Endothelial cell of umbilical vein (primary cell): Measurements from ENCODE around the gene TOMM6. TPM values are rescaled to one million over a fixed set of nuclear protein-coding genes. Genes with fewer than 3 reads are reported as not detected.

Experiments used
- BruUV-seq: library from RNA; stranded (reverse); fragments of 400-500 nt; replicated peaks from 2 replicates; lab custom pipeline; 2021; lab: Mats Ljungman, UMichigan
- CTCF ChIA-PET: fragments of 300-600, 350-600 bp; sonication (Branson Sonifier 250); formaldehyde crosslinking; loops from one replicate; lab custom pipeline; 2021; ENCODE audit warnings: antibody characterized with exemption, inconsistent platforms; lab: Charles Lee
- POLR2A ChIA-PET: fragments of 300-600, 350-600 bp; sonication (Branson Sonifier 250); formaldehyde crosslinking; loops from one replicate; lab custom pipeline; 2021; ENCODE audit warnings: antibody characterized with exemption, inconsistent platforms; lab: Charles Lee
- DNase-seq: peaks from one replicate; pipeline ENCODE4 v3.0.0-alpha.2; 2011; ENCODE audit warnings: low read depth, low spot score
- FAIRE-seq: peaks from 2 replicates; lab custom pipeline; 2011; peaks lifted over from hg19 to GRCh38; lab: Jason Lieb, UNC
- H2AFZ ChIP-seq: 2 replicates; pipeline ENCODE4 v1.6.0; 2012; ENCODE audit warnings: low read depth, low read length, control low read depth, inconsistent platforms
- H3K27ac ChIP-seq: 2 replicates; pipeline ENCODE4 v1.5.1; 2011; ENCODE audit warnings: low read depth, mild to moderate bottlenecking, control low read depth, low read length, moderate library complexity; ENCODE audit not compliant: insufficient read depth
- H3K27me3 ChIP-seq, 2 experiments: 2 replicates each; pipeline versions ENCODE4 v1.6.0 to v1.6.1; 2011; ENCODE audit warnings: low read length in 2 of 2, mixed read lengths in 1 of 2; ENCODE audit not compliant: control insufficient read depth in 2 of 2, insufficient read depth in 2 of 2
- H3K36me3 ChIP-seq, 2 experiments: 2 replicates in 1 of 2; 3 replicates in 1 of 2; pipeline ENCODE4 v1.5.1; 2011; ENCODE audit warnings: low read length in 2 of 2, mild to moderate bottlenecking in 1 of 2, moderate library complexity in 1 of 2; ENCODE audit not compliant: control insufficient read depth in 2 of 2, insufficient read depth in 2 of 2; ENCODE audit errors: extremely low read depth in 1 of 2
- H3K4me1 ChIP-seq: 3 replicates; pipeline ENCODE4 v1.5.1; 2011; ENCODE audit warnings: mild to moderate bottlenecking, low read length; ENCODE audit not compliant: control insufficient read depth, insufficient read depth; ENCODE audit errors: extremely low read depth
- H3K4me2 ChIP-seq: 2 replicates; pipeline ENCODE4 v1.6.1; 2011; ENCODE audit warnings: low read length, control low read depth, mixed read lengths; ENCODE audit not compliant: insufficient read depth
- H3K4me3 ChIP-seq, 3 experiments: fragments of 200-600 bp in 1 of 3; sonication (generic), shearing (Covaris generic) in 1 of 3; replicated peaks in 1 of 3; 2 replicates each; pipeline ENCODE4 v1.5.1; 2011 to 2016; ENCODE audit warnings: control low read depth in 3 of 3, low read length in 3 of 3, mild to moderate bottlenecking in 2 of 3, inconsistent platforms in 1 of 3, low read depth in 1 of 3, moderate library complexity in 1 of 3; ENCODE audit not compliant: insufficient read depth in 1 of 3
- H3K79me2 ChIP-seq: 2 replicates; pipeline ENCODE4 v1.6.0; 2012; ENCODE audit warnings: low read length, inconsistent platforms; ENCODE audit not compliant: control insufficient read depth, insufficient read depth
- H3K9ac ChIP-seq: replicated peaks from 2 replicates; pipeline ENCODE3; 2011; ENCODE audit warnings: low read length, control low read depth; ENCODE audit not compliant: insufficient read depth; ENCODE audit errors: extremely low read depth
- H3K9me1 ChIP-seq: replicated peaks from 3 replicates; pipeline ENCODE4 v1.6.0; 2011; ENCODE audit warnings: mild to moderate bottlenecking, low read length; ENCODE audit not compliant: control insufficient read depth, insufficient read depth; ENCODE audit errors: extremely low read depth
- H3K9me3 ChIP-seq: replicated peaks from 2 replicates; pipeline ENCODE4 v1.5.1; 2012; ENCODE audit warnings: low read length, inconsistent platforms; ENCODE audit not compliant: control insufficient read depth, insufficient read depth
- H4K20me1 ChIP-seq: replicated peaks from 2 replicates; pipeline ENCODE3; 2011; ENCODE audit warnings: mild to moderate bottlenecking, low read length; ENCODE audit not compliant: control insufficient read depth, insufficient read depth; ENCODE audit errors: extremely low read depth
- EZH2 ChIP-seq: IDR thresholded peaks from 2 replicates; pipeline ENCODE4 v1.6.1; 2012; ENCODE audit warnings: borderline replicate concordance, low read depth, mild to moderate bottlenecking, moderate library complexity, low read length, inconsistent platforms; ENCODE audit not compliant: severe bottlenecking
- FOS ChIP-seq: IDR thresholded peaks from 2 replicates; pipeline ENCODE4 v1.6.1; 2011; ENCODE audit warnings: mild to moderate bottlenecking, low read length, moderate library complexity, borderline replicate concordance; ENCODE audit not compliant: insufficient read depth
- GATA2 ChIP-seq: IDR thresholded peaks from 2 replicates; pipeline ENCODE4 v1.7.0; 2011; ENCODE audit warnings: low read depth, mild to moderate bottlenecking, moderate library complexity, mixed read lengths, low read length; ENCODE audit not compliant: insufficient read length, insufficient read depth
- JUN ChIP-seq: IDR thresholded peaks from 2 replicates; pipeline ENCODE4 v1.6.1; 2011; ENCODE audit warnings: borderline replicate concordance, low read depth; ENCODE audit not compliant: insufficient read length, insufficient read depth
- MAX ChIP-seq: IDR thresholded peaks from 2 replicates; pipeline ENCODE4 v1.6.1; 2011; ENCODE audit not compliant: insufficient read depth, insufficient read length
- MYC ChIP-seq: IDR thresholded peaks from one replicate; pipeline ENCODE4 v1.6.1; 2011; ENCODE audit warnings: mild to moderate bottlenecking, low read depth, low read length
- POLR2AphosphoS5 ChIP-seq: IDR thresholded peaks from 2 replicates; pipeline ENCODE4 v1.6.1; 2012; ENCODE audit warnings: low read depth, mild to moderate bottlenecking, control low read depth, low read length, moderate library complexity; ENCODE audit not compliant: insufficient read depth
- dilution Hi-C: fragments of 300-500 bp; cut with MboI; formaldehyde crosslinking; loops from one replicate; pipeline ENCODE4 v1.15.0; 2019; ENCODE audit warnings: low sequenced_read_pairs; ENCODE audit not compliant: extremely low pct_ligation_motif_present
- intact Hi-C: fragments of 100-400 bp; cut with micrococcal nuclease; formaldehyde crosslinking; loops from one replicate; pipeline ENCODE4 v1.10.0; 2022
- polyA plus RNA-seq, 4 experiments: library from polyadenylated mRNA; depleted of rRNA in 3 of 4; stranded (reverse) in 3 of 4; unstranded in 1 of 4; fragments of >200 nt; gene quantifications; 2 replicates each; pipeline versions ENCODE4 v1.2.1 to v1.2.3, GENCODE V29; 2011 to 2012; ENCODE audit warnings: missing spikeins in 1 of 4
- total RNA-seq: library from RNA; stranded (reverse); gene quantifications from 2 replicates; pipeline ENCODE4 v1.2.3, GENCODE V29; 2021

TOMM6 gene
- total and polyA plus RNA-seq, 2 donors (not counting 3 experiments of a cell fraction or from before 2014, with no cell fraction given) = 233 to 527 TPM

GRCh38 chr6:41739041-41739440 is 48.5 kb upstream of the TOMM6 start:
- no peak overlapping the region for H3K4me3 ChIP-seq
- H3K4me2 ChIP-seq = no peak overlapping the region
- CTCF ChIA-PET = interaction anchor here (1.4 kb wide), 1 partner anchor 36 kb away, joined by 5 read pairs; no protein-coding TSS in a partner anchor
- no peaks in the 10 kb centered on the region for H3K79me2 ChIP-seq
- H2AFZ ChIP-seq = no peak overlapping the region
- FAIRE-seq (no peak), DNase-seq (no peak)
- no peaks in the 10 kb centered on the region for H4K20me1 ChIP-seq
- POLR2A ChIA-PET = no interaction called here
- no peak overlapping the region for H3K9ac ChIP-seq
- H3K4me1 ChIP-seq = peaks cover 4% of the 10 kb centered on the region
- H3K27ac ChIP-seq = no peak overlapping the region
- H3K36me3 ChIP-seq = no peaks in the 10 kb centered on the region
- intact Hi-C loops (no loop called here), dilution Hi-C loops (no loop called here)
- BruUV-seq = no TSS peak
- no peaks in the 10 kb centered on the region for H3K9me3 ChIP-seq
- H3K9me1 ChIP-seq = no peaks in the 10 kb centered on the region
- TF ChIP-seq EZH2 = no peak
- no peak for TF ChIP-seq GATA2
- TF ChIP-seq POLR2AphosphoS5 = no peak
- no peak for TF ChIP-seq MYC
- no peak for TF ChIP-seq JUN
- TF ChIP-seq MAX = no peak
- no peak for TF ChIP-seq FOS
- no peaks in the 10 kb centered on the region for H3K27me3 ChIP-seq
